COLO668 (cell line): ENCODE data around the gene C9orf153.
A peak's percentile ranks its signal among the peaks of the same experiment; 100 is the strongest.
"Not testable (repeated sequence)": the region's sequence is repeated elsewhere in the genome, so short reads cannot be mapped to it uniquely, and the experiment has no call there.

Source experiments
- DNase-seq: peaks from one replicate; lab custom pipeline; 2025; ENCODE audit not compliant: unreplicated experiment; lab: John Stamatoyannopoulos, UW

C9orf153 gene

DNA sequence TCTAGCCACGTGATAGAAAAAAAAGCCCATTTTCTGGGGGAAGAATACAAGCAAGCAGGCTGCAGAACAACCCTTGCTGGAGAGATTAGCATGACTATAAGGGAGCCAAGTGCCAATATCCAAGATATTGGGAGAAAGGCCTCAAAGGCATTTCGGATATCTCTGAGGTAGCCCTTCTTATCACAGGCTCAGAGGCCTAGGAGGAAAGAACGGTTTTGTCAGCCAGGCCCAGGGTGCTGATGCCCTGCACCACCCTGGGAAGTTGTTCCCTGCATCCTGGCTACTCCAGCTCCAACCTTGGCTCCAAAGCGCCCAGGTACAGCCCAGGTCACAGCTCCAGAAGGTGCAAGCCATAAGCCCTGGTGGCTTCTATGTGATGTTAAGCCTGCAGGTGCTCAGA lies 66.4 kb downstream of the C9orf153 start:
- no peak for DNase-seq

DNA sequence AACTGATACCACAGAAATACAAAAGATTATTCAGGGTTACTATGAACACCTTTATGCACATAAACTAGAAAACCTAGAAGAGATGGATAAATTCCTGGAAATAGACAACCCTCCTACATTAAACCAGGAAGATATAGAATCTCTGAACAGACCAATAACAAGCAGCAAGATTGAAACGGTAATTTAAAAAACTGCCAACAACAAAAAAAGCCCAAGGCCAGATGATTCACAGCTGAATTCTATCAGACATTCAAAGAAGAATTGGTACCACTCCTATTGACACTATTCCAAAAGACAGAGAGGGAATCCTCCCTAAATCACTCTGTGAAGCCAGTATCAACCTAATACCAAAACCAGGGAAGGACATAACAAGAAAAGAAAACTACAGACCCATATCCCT lies 68.8 kb downstream of the C9orf153 start:
- not testable (repeated sequence) for DNase-seq

GRCh38 chr9:86187121-86187520 lies 72.3 kb downstream of the C9orf153 start:
- DNase-seq = peak; percentile 31

- DNase-seq = no peak
These were observed 72.8 kb downstream of the C9orf153 start for GRCh38 chr9:86186696-86187095.

GRCh38 chr9:86185872-86186271 lies 73.6 kb downstream of the C9orf153 start:
- DNase-seq = no peak

DNA sequence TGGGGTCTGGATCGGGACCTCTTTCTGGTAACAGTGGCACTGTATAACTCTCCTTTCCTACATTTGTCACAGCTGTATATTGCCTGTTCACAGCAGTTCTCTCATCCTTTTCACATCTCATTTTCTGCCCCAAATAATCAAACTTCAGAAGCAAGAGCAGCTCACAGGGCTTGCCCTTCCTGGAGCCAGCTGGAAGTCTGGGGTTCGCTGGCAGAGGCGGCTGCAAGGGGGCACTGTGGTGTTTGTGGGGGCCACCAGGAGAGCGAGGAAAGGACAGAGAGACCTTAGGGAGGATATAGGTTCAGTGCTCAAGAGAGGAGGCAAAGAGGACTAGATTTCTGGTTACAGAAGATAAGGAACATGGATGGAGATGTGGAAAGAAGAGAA lies 75.3 kb downstream of the C9orf153 start:
- no peak for DNase-seq

DNA sequence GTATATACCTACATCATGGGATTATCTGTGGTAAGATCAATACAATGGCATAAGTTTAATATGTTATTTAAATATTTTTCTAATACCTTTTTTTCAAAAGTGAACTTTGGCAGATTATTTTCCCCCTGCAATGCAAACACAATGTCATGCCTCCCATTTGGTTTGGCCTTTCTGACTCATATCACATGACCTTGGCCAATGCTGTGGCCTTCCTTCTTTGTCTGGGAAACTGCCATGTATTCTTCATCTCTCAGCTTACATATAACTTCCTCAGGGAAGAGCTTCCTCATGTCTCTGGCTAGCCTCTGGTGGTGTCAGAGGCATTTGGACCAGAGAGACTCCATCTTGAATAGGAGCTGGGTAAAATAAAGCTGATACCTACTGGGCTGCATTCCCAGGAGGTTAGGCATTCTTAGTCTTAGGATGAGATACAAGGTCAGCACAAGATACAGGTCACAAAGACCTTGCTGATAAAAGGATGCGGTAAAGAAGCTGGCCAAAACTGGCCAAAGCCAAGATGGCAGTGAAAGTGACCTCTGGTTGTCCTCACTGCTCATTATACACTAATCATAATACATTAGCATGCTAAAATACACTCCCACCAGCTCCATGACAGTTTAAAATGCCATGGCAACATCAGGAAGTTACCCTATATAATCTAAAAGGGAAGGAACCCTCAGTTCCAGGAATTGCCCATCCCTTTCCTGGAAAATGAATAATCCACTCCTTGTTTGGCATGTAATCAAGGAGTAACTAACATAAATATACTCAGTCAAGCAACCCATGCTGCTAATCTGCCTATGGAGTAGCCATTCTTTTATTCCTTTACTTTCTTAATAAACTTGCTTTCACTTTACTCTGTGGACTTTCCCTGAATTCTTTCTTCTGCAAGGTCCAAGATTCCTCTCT lies 76.0 kb downstream of the C9orf153 start:
- DNase-seq = no peak

- no peak for DNase-seq
These were observed 77.8 kb downstream of the C9orf153 start for GRCh38 chr9:86181379-86182315.

DNA sequence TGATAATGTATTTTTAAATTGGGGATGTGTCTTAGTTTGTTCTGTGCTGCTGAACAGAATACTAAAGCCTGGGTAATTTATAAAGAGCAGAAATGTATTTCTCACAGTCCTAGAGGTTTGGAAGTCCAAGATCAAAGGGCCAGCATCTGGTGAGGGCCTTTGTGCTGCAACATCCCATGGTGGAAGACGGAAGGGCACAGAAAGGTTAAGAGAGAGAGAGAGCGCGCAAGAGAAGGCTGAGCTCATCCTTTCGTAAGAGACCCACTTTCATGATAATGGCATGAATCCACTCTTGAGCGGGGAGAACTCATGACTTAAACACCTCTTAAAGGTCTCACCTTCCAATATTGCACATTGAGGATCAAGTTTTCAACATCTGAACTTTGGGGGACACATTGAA lies 81.0 kb downstream of the C9orf153 start:
- no peak for DNase-seq

DNA sequence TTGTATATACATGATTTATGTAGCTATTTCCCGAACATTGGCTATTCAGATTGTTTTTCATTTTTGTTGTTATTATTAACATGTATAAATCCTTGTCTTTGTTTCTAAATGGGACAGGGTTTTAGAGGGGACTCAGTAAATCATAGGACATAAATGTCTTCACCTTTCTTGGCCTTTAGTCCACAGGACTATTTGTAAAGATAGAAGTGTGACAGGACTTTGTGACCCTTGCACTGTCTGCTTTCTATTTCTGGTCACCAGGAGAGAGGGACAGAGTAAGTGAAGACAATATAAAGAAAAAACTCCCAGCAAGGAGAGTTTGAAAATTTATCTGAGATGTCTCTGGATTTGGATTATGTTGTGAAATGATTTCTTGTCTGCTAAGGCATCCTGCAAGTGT lies 81.5 kb downstream of the C9orf153 start:
- no peak for DNase-seq

DNA sequence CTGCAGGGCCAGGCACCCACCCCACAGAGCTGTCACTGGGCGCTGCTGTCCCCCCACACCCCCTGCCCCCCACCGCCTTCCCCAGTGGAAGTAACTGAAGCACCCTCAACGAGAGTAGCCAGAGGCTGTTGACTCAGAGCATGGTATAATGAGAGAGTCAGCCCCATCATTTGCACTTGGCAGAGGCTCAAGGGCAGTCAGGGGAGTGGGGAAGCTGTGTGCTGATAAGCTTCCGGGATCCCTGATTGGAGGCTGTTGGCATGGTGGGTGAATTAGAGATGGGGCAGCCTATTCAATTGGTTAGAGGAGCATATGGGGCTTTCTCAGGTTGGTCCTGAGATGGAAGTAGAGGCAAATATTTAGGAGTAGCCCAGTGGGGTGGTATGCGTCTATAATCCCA lies 83.0 kb downstream of the C9orf153 start:
- DNase-seq = peak; percentile 83

- peak; percentile 82 for DNase-seq
These were observed 83.6 kb downstream of the C9orf153 start for GRCh38 chr9:86175743-86176456.

- DNase-seq = peak; percentile 75
These were observed 84.2 kb downstream of the C9orf153 start for GRCh38 chr9:86175223-86175622.
